Suprapubic skin (tissue), 4 donors: ENCODE data around the gene CPOX.

Experiments
- POLR2A ChIP-seq, 2 donors: fragments of 450-650 bp; IDR thresholded peaks; one replicate each; pipeline ENCODE4 v1.6.1; 2017; ENCODE audit warnings: antibody characterized with exemption in 2 of 2, mild to moderate bottlenecking in 2 of 2, moderate library complexity in 2 of 2
- POLR2AphosphoS5 ChIP-seq, 3 donors: sonication (generic); formaldehyde crosslinking; IDR thresholded peaks; one replicate each; pipeline ENCODE4 v1.6.1; 2017; ENCODE audit warnings: antibody characterized with exemption in 3 of 3

- TF ChIP-seq POLR2AphosphoS5 (IDR thresholded peaks at IDR 0.05) (no peak), POLR2A (IDR thresholded peaks at IDR 0.05) (no peak)
Measured at GRCh38 chr3:98553753-98554152, 39.7 kb downstream of the CPOX start.
